Activated CD8-positive, alpha-beta memory T cell treated with anti-CD3 and anti-CD28 coated beads for 36 hours (primary cell): ENCODE results near the gene SERPINE1. TPM values are rescaled to one million over a fixed set of nuclear protein-coding genes. Genes with fewer than 3 reads are reported as not detected.

ENCODE experiments used
- CTCF ChIA-PET: fragments of 350-600 bp; sonication (Branson Sonifier 250); formaldehyde crosslinking; loops from one replicate; lab custom pipeline; 2021; ENCODE audit warnings: antibody characterized with exemption; lab: Charles Lee
- POLR2A ChIA-PET: fragments of 350-600 bp; sonication (Branson Sonifier 250); formaldehyde crosslinking; loops from one replicate; lab custom pipeline; 2021; ENCODE audit warnings: antibody characterized with exemption; lab: Charles Lee
- total RNA-seq, 2 experiments: library from RNA; stranded (reverse); gene quantifications; one replicate each; pipeline ENCODE4 v1.2.3, GENCODE V29; 2021

The SERPINE1 gene
- total RNA-seq, 2 experiments from 2014 or later = 0.17 to 0.19 TPM

DNA sequence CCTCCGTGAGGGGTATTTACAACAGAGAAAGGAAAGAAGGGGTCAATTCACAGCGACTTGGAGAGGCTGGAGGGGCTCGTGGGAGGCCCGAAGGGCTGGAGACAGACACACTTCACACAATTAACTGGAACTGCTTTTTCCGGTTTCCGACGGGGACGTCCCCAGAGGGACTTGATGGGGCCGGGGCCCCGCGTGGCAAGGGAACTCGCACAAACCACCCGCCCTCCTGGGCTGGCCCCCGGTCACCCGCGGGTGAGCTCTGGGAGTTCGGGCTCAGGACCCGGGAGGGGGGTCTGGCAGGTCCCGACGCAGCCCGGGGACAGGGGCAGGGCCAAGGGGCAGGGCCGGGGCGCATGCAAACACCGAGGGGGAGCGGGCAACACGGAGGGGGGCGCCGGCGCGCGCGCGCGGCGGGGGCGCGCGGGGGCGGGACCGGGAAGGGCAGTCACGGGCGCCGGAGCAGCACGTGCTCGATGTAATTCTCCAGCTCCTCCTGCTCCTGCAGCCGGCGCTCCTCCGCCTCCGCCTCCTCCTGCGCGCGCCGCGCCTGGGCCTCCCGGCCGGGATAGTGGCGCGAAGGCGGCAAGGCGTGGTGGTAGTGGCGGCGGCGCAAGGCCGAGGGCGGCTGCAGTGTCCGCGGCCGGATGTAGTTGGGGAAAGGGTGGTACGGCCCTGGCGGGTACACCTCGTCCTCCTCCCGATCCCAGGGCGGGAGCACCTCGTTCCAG, 35.8 kb downstream of the SERPINE1 start:
- ChIA-PET CTCF (interaction anchor here (0.9 to 1.5 kb wide), 3 partner anchors 12 to 19 kb away, joined by 3 to 7 read pairs (median 3); no protein-coding TSS in a partner anchor), POLR2A (no interaction called here)

DNA sequence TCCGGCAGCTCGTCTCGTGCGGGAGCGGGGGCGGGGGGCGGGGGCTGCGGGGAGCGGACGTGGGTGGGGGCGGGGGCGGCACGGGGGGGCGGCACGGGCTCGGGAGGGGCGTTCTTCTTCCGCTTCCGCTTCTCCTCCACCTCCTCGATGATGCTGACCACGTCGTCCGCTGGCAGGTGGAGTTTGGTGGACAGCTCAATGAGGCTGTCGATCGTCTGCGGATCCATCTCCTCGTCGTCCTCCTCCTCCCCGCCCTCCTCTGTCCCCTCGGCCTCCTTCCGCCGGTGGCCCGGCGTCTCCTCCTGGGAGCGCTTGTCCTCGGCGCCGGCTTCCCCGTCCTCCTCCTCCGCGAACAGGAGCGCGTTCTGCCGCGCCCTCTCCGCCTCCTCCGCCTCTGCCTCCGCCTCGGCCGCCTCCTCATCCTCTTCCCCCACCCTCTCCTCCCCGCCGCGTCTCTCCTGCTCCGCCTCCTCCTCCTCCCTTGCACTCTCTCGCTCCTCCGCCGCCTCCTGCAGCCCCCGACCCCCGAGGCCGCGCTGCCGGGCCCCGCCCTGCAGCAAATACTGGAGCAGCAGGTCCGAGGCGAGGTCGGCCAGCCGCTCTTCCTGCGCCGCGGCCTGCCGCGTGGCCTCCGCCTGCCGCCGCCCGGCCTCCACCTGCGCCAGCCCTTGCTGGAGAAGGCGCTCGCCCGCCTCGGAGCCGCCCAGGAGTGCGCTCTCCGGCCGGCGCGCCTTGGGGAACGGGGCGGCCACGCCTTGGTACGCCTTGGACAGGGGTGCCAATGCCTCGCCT, 36.6 kb downstream of the SERPINE1 start:
- CTCF ChIA-PET = interaction anchor here (0.9 to 1.5 kb wide), 4 partner anchors 10 to 19 kb away, joined by 3 to 7 read pairs (median 3); no protein-coding TSS in a partner anchor
- POLR2A ChIA-PET = no interaction called here

DNA sequence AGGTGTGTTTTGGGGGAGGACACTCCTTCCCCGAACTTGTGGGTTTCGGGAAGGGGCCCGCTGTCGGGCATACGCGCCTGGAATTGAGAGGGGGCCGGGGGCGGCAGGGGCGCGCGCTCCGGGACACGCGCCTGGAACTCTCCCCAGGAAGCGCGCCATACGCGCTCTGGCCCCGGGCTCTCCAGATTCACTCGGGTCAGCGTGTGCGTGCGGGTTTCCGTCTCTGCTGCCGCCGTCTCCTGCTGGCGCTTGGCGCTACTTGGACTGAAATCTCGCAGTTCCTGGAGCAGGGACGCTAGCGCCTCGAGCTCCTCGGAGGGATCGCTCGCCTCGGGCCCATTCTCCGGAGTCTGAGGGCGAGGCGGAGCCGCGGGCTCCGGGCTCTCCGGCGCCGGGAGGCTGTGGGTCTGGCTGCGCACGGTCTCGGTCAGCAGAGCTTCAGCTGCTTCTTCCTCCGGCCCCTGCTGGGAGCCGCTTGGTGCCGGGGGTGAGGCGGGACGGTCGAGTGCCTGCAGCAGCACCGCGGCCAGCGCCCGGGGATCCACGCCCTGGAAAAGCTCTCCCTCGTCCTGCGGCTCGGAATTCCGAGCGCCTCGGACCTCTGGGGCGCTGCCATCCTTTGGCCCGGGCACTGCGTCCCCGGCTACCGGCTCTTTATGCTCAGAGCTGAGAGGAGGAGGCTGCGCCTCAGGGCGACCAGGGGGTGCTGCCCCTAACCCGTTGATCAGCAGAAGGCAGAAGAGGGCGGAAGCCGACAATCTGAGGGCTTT, 37.4 kb downstream of the SERPINE1 start:
- ChIA-PET POLR2A (no interaction called here), CTCF (interaction anchor here (0.7 to 1.4 kb wide), 3 partner anchors 8 to 736 kb away, joined by 3 read pairs; partner anchors contain the start of gene ZCWPW1)

DNA sequence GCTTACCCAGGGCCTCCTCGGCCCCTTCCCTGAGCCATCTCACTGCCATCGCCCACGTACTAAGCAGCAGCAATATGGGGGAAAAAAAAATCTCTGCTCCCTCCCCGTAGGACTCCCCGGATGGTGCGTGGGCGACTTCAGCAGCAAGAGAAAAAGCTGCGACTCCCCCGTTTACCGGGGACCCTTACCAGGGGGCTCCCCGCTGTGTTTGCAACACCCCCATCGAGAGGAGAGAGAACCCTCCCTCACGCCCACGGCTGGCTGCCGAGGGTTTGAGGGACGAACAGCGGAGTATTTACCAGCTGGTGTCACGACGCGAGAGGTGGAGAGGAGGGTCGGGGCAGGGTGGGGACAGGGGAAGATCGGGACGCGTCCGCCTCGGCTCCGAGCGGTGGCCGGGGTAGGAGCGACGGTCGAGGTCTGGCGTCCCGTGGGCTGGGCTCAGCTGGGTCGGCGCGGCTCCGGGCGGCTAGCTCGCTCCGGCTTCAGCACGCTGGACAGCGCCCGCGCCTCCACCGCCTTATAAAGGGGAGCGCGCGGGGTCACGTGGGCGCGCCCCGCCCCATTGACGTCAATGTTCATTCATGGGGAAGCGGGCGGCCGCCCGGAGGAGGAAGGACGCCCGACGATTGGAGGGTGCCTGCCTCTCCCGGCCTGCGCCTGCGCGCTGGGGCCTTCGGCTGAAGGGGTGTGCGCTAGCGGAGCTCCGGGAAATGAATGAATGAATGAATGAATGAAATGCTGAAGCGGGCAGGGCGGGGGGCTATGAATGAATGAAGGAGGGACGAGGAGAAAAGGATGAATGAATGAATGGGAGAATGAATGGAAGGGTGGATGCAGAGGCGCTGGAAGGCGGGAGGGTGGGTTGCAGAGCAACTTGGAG, 38.4 kb downstream of the SERPINE1 start, which contains the start of gene VGF:
Gene VGF, minus strand, starts transcription at position 495 of the 883 bp plus-strand sequence. CDS start 726 bp downstream, outside the sequence.
- POLR2A ChIA-PET = interaction anchor here (0.6 to 0.7 kb wide), 2 partner anchors 41 to 52 kb away, joined by 3 to 4 read pairs; partner anchors contain the start of gene PLOD3
- CTCF ChIA-PET = interaction anchor here (0.6 to 1.7 kb wide), 8 partner anchors 9 to 737 kb away, joined by 3 to 8 read pairs (median 3); partner anchors contain the start of gene ZCWPW1

DNA sequence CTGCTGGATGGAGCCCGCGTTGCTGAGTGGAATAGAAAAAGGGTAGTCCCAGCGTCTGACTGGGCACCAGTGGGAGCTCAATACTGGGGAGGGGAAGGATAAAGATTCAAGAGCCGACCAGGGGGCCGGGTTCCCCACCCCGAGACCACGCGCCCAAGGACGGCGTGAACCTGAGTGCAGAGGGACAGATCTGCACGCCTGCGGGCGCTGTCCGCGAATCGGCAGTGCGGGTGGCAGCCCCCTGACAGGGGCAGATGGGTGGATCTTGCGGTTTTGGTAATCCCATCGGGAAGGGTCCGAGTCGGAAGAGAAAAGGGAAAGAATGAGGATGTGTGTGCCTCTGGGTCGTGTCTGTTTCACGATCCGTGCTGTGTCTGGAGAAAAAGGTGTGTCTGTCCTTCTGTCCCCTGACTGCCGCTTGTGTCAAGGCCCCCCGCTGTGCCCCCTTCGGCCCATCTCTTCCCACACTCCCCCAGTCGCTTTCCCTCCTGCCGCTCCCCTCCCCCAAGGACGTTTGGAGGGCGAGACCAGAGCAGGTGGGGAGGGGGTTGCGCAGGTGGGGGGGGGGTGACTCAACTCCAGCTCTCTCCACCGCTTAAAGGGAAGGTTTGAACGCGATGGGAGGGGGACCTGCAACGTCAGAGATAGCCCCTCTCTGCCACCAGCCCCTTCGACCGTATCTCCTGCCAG, 39.2 kb downstream of the SERPINE1 start:
- POLR2A ChIA-PET = interaction anchor here (0.6 kb wide), 1 partner anchor 40 kb away, joined by 3 read pairs; no protein-coding TSS in a partner anchor
- CTCF ChIA-PET = interaction anchor here (0.6 to 1.7 kb wide), 5 partner anchors 15 to 120 kb away, joined by 3 to 8 read pairs (median 6); no protein-coding TSS in a partner anchor

DNA sequence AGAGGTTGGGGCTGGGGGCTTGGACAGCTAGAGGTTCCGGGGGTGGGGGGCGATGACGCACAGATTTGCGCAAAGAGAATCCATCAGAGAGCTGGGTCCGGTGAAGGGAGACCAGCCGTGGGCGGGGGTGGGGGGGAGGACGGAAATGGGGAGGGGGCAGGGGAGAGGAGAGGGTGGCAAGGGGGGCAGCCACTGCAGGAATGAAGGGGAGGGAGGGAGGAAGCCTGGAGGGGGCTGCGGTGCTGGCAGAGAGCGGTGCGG, 39.7 kb downstream of the SERPINE1 start:
- CTCF ChIA-PET = no interaction called here
- POLR2A ChIA-PET = no interaction called here

DNA sequence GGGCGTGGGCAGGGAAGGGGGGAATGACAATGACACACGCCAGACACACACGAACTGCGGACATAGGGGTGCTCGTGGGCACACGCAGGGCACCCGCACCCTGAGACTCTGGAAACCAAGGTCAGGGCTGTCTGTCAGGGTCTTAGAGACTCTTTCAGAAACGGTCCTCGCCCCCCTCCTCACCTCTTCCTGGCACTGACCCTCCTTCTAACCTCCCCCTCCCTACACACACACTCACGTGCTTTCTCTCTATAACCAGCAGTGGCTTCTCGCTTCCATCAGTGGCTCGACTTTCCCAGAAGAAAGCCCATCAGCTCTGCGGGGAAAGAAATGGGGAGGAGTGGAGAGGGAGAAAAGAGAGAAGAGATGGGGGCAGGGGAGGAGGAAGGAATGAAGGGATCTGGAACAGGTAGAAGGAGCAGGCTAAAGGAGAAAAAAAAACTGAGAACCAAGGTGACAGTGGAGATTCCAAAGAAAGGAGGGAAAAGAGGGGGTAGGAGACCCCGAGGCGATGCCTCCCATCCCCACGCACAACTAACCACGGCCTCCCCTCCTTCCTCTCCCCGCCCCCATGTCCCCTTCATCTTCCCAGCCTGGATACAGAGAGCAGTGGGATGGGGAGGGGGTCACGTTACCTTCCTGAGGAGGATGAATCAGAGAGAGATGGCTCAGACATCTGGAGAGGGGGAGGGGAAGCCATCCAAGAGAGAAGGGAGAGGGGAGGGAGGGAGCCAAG, 40.2 kb downstream of the SERPINE1 start:
- CTCF ChIA-PET = no interaction called here
- POLR2A ChIA-PET = no interaction called here

DNA sequence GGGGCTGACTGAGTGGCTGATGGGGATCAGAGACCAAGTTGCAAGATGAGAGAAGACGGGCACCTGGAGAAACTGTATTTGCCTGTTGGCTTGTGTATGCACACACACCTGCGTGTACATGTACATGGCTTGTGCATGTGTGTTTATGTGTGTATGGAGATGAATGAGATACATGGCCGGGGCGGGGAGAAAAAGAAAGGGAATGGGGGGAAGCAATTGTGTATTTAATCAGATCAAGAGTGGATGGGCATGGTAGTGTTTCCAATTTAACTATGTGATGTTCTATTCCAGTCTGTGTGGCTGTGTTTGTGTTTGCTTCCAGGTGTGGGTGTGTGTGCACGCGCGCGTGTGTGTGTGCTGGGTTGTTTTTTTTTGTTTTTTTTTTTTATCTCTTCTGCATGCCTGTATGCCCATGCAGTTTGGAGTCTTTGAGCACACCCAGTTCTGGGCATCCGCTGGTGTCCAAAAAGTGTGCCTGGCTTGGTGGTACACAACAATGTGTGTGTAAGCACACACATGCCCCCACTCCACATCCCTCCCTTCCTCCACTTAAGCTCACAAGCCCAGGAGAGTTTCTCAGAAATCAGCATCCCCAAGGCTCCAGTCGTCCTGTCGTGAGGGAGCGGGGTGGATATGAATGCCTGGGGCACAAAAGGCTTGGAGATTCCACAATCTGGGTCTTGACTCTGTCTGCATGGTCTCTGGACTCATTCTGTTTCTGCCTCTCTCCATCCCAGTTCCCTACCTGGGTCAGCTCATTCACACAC, 40.9 kb downstream of the SERPINE1 start:
- CTCF ChIA-PET = interaction anchor here (0.7 to 1.5 kb wide), 2 partner anchors 24 to 300 kb away, joined by 6 to 8 read pairs; no protein-coding TSS in a partner anchor
- POLR2A ChIA-PET = no interaction called here

DNA sequence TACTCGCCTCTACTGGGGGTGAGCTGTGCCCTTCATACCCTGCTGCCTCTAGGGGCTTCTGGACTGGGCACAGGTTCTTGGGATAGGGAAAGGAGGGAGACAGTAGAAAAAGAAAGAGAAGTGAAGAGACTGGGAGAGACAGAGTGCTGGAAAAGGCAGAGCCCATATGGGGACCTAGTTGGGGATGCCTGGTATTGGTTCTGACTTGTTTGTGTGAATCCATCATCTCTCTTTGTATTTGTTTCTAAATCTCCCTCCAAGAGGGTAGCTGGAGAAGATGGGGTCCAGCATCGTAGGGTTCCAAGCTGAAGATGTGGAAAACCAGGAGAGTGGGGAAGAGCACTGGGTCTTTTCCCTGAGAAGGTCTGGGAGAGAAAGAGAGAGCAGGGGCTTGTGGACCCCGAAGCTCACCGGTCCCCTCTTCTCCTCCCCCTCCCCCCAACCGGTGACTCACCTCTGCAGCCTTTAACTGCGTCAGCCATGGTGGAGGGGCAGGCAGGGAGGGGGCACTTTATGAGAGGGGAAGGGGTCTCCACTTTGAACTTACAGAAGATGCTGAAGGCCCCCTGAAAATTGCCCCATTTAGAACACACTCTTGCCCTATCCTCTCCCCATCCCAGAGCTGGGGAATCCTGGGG, 41.6 kb downstream of the SERPINE1 start:
- ChIA-PET POLR2A (interaction anchor here (0.6 kb wide), 1 partner anchor 13 kb away, joined by 7 read pairs; no protein-coding TSS in a partner anchor), CTCF (interaction anchor here (0.7 to 1.5 kb wide), 2 partner anchors 24 to 299 kb away, joined by 6 to 8 read pairs; no protein-coding TSS in a partner anchor)

DNA sequence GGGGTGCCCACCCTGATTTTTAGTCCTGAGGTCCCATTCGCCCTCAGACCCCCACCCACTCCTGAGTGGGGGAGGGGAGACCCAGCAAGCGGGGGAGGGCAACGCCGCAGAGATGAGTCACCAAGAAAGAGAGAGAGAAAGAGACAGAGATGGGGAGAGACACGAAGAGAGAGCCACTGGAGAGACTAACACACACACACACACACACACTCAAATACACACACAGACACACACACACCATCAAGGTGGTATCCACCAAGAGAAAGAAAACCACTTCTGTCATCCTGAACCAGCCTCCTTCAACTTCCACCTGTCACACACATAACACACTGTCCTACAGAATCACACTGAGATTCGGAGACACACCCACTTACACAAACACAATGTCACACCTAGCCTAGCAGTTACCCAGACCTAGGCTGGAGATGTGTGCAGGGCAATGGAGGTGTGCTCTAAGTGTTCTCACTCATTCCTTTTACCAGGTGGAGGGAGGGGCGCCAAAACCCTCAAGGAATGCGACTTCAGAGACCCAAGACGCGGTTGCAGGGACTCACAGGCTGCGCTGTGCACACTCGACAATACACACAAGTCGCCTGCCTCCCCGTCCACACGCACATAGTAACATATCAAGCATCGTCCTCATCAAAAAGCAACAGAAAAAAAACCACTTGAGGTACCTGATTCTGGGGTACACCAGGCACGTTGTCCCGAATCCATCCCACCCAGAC, 42.4 kb downstream of the SERPINE1 start:
- ChIA-PET CTCF (interaction anchor here (1.5 kb wide), 1 partner anchor 23 kb away, joined by 8 read pairs; no protein-coding TSS in a partner anchor), POLR2A (interaction anchor here (0.6 kb wide), 1 partner anchor 12 kb away, joined by 7 read pairs; no protein-coding TSS in a partner anchor)

DNA sequence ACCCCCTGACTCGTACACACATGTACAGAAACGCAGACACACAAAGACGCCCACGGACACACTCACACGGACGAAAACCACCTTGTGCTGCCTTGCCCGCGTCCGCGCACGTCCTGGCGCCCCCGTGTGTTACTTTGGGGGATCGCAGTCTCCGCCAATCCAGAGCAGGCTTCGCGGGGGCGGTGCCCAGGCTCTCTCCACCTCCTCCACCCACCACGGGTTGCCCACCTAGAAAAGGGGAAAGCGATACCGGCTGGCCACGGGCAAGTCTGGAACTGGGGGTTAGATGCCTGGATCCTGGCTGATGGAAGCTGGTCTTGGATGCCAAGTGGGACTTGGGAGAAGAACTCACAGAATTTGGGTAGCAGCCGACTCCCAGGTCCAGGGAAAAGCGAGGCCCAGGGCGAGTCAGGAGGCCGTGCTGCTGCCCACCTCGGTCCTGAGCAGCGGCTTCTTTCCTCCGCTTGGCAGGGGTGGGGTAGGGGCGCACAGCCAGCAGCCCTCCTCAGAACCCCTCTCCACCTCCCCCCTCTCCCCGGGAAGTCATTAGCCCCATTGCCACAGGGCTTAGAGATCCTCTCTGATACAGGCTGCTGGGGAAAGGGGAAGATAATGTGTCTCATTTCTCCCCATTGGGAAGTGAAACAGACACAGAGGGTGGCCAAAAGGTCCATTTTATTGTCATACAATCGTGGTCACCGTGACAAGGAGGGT, 43.1 kb downstream of the SERPINE1 start:
- ChIA-PET CTCF (interaction anchor here (2.5 kb wide), 1 partner anchor 26 kb away, joined by 13 read pairs; no protein-coding TSS in a partner anchor), POLR2A (no interaction called here)

DNA sequence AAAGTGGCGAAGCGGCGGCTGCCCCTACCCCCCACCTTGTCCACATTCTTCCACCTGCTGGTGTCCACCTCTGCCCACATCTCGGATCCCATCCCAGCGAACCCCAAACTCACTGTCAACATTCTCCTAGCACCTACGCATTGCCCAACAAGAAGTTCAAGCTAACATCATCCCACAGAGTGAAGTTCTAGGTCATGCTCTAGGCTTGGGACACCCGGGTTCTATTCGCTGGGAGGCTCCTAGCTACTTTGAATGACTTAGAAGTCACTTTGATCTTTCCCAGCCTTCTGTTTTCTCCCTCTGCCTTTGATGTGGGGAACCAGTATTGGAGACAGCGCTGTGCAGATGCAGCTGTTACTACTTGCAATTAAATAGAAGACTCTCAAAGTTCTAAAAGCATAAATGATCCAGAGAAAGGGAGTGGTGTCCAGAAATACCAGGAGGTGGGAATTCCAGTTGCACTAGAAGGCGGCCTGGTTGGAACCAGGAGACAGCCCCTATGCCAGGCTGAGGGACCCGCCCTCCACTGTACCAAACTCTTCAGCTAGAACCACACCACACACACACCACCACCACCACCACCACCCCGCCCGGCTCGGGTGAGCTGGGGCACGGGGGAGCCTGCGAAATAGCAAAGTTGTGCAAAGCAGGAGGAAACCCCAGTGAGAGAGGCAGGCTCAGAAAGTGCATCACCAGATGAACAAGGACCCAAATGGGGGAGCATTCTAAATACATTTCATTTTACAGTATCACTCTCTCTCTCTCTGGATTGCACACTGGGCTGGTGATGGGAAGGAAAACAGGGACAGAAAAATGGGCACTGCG, 43.9 kb downstream of the SERPINE1 start:
- ChIA-PET POLR2A (no interaction called here), CTCF (interaction anchor here (1.3 to 2.5 kb wide), 4 partner anchors 15 to 33 kb away, joined by 3 to 13 read pairs (median 4); no protein-coding TSS in a partner anchor)

DNA sequence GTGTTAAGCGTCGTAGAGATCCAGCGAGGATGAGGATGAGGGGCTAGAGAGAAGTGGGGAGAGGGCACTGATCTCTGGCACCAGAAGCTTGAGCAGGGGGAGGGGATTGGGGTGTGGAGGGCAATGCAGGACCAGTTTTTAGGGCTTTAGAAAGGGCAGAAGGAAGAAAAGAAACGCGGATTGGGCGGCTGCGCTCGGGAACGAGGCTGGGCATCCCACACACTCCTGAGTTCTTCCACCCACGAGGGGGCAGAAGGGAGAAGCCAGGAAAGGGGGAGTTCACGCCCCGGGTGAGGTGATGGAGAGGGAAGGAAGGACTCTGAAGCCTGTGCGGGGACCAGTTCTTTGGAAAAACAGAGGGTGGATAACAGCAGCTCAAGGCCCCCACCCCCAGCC, 44.5 kb downstream of the SERPINE1 start:
- ChIA-PET POLR2A (no interaction called here), CTCF (interaction anchor here (1.3 to 2.5 kb wide), 4 partner anchors 16 to 33 kb away, joined by 3 to 13 read pairs (median 4); no protein-coding TSS in a partner anchor)
